Esophagus squamous epithelium (tissue), 4 donors: ENCODE data around the gene MAP2K5.

Experiments
- CTCF ChIP-seq, 6 experiments: fragments of 450-650 bp in 4 of 6; fragments of 200-600 bp in 2 of 6; sonication (generic) in 2 of 6; IDR thresholded peaks; one replicate each; pipeline ENCODE4 v1.5.1; 2016 to 2019; ENCODE audit warnings: antibody characterized with exemption in 6 of 6, mild to moderate bottlenecking in 4 of 6, moderate library complexity in 4 of 6
- POLR2A ChIP-seq, 4 donors: fragments of 450-650 bp; IDR thresholded peaks; one replicate each; pipeline ENCODE4 v1.6.1; 2017; ENCODE audit warnings: antibody characterized with exemption in 4 of 4, mild to moderate bottlenecking in 4 of 4, moderate library complexity in 3 of 4

GRCh38 chr15:67575039-67575502 is 32.6 kb downstream of the MAP2K5 start:
- TF ChIP-seq CTCF (IDR thresholded peaks at IDR 0.05) (no peak), POLR2A (IDR thresholded peaks at IDR 0.05) (no peak)
